SK-MEL-5 (cell line): Measurements from ENCODE around the gene ETNK2. TPM values are rescaled to one million over a fixed set of nuclear protein-coding genes. Genes with fewer than 3 reads are reported as not detected.

Experiments
- DNase-seq: peaks from one replicate; pipeline ENCODE4 v3.0.0-alpha.2; 2016; ENCODE audit warnings: low read depth, low spot score
- in situ Hi-C: cut with HindIII; loops from 2 replicates; pipeline ENCODE4 v1.10.0; 2016; ENCODE audit warnings: low sequenced_read_pairs, high pct_unique_total_duplicates, low pct_unique_long_range_greater_than_20kb
- polyA plus RNA-seq, 2 experiments: library from polyadenylated mRNA; depleted of rRNA; stranded (reverse); fragments of >200 nt; gene quantifications; 2 replicates each; pipeline ENCODE4 v1.2.3, GENCODE V29; 2015
- total RNA-seq: library from RNA; depleted of rRNA; stranded (reverse); fragments of >200 nt; shearing (Covaris generic); gene quantifications from 2 replicates; pipeline ENCODE4 v1.2.3, GENCODE V29; 2014; rRNA removed

The ETNK2 gene, protein sequence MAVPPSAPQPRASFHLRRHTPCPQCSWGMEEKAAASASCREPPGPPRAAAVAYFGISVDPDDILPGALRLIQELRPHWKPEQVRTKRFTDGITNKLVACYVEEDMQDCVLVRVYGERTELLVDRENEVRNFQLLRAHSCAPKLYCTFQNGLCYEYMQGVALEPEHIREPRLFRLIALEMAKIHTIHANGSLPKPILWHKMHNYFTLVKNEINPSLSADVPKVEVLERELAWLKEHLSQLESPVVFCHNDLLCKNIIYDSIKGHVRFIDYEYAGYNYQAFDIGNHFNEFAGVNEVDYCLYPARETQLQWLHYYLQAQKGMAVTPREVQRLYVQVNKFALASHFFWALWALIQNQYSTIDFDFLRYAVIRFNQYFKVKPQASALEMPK
- total RNA-seq: 21.3 and 22.7 TPM in 2 replicates
- 16.4 and 17.6 TPM in 2 replicates for polyA plus RNA-seq (2015; cell fraction: cytosol; rRNA removed)
- polyA plus RNA-seq (2015; cell fraction: nucleus; rRNA removed): 5.3 and 7.9 TPM in 2 replicates

DNA sequence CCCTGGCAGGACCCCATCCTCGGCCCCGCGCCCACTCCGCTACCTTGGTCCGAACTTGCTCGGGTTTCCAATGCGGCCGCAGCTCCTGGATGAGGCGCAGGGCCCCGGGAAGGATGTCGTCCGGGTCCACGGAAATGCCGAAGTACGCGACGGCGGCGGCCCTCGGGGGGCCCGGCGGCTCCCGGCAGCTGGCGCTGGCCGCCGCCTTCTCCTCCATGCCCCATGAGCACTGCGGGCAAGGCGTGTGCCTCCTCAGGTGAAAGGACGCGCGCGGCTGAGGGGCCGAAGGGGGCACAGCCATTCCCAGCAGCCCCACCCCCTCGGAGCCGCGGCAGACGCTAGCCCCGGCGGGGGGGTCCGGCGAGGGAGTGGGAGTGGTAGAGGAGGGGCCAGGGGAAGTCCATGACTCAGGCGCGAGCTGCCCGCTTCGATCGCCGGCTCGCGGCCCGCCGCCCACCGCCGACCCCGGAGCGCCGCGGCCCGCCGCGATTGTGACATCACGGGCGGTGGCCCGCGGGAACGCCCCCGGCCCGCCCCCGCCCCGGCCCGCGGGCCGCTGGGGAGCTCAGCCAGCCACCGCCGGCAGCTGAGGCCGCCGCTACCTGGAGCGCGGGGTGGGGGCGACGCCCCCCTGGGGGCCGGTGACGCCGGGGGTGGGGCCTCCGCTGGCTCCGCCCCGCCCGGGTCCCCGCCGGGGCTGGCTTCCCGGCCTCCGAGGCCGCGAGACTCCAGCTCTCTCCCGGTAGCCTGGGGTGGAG, at the start of gene ETNK2:
TSS of gene ETNK2 (minus strand) at position 493 of the 758 bp plus-strand sequence. CDS start at position 301, 192 bp downstream.
- in situ Hi-C loops: no loop called here
- peak; percentile 57 for DNase-seq

DNA sequence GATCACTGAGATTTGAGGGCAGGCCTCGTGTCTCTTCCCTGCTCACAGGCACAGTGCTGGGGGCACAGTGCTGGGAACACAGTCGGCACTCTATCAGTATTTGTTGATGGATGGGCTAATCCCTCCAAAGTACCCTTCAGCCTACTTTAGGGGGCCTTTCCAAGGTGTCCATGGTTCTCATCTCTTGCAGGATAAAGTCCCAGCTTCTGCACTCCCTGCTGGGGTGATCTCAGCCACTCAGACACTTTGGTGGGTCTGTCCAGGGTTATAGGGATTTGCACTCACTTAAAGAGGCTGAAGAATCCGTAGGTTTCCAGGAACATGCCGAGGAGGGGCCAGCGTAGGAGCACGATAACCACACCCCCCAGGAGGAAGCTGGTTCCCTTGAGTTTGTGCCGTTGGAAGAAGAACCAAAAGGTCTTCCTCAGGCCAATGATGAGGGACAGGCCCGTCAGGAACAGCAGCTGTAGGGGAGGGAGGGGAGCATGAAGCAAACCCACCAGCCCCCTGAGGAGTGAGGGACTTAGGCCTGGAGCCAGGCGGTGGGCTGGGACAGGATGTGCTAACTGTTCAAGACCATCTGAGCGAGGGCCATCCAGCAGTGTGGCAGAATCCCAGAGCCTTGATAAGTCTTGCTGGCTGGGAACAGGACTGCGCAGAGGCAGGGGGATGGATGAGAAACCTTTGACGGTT, 49.6 kb upstream of the ETNK2 start:
- no peak for DNase-seq
- in situ Hi-C loops: no loop called here

DNA sequence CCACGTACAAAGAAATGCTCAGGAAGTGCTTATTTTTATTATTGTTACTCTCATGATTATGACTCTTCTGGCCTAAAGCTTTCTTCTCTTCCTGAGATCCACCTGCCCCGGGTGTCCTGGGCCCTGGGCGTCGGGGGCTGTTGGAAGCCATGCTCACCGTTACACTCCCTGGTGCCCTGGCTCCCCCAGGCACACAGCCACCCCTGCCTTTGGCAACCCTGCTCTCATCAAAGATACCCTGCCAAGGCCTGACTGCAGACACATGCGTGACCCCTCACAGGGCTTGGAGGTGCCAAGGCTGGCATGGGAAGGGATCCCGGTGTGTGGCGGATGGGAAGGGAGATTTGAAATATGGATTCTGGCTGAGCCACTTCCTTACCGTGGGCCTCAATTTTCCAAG, 47.7 kb upstream of the ETNK2 start:
- in situ Hi-C loops: no loop called here
- DNase-seq: no peak

DNA sequence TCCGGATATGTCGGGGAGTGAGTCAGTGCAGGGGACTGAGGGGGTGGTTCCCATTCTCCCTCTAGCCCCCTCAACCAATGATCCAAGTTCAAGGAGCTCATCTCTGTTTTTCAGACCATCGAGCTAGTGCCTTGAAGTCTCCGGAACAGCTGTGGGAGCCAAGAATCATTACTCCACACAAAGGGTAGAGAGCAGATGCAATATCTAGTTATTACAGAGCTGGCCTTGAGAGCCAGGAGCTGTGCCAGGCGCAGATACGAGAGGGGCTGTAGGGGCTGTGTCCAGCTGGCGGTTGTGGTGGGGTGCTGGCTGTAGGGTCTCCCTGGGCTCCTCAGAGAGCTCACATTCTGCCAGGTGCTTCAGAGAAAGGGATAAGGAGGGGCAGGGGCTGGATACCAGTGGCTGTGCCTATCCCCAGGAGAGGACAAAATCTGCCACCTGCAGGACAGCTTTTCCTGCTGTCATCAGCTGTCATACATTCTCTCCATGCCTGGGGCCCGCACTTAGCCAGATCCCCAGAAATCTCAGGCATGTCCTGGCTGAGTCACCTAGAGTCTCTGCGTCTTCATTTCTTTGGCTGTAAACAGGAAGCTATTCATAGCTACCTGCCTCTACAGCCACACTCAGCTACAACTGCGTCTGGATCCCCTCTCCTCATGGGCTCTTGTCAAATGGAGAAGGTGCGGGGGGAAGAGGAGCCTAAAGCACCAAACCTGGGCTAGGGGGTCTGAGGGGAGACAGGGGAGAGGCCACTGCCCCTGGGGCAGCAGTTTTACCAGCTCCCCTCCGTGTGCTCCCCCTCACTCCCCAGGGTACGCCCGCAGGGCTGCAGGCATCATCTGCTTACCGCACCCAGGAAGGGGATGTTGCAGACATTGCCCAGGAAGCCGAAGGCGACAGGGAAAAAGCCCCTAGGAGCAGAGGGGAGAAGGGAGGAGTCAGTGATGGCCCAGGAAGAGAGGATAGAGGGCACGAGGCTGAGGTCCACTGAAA, 46.8 kb upstream of the ETNK2 start:
- DNase-seq: no peak
- in situ Hi-C loops: no loop called here

DNA sequence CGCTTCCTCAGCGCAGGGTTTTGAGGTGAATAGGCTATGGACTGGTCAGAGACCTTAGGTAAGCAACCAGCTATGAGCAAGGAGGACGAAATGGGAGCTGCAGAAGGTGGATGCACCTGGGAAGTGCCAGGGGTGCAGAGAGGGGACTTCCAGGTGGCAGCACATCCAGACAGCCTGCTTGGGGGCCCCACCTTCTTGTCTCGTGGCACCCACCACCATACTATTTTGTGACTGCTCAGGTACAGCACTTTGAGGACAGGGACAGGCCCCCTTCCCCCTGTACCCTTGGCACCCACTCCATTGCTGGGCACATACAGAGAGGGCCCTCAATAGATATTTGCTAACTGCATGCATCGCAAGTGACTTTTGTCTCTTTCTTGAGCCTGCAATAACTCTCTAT, 45.2 kb upstream of the ETNK2 start:
- in situ Hi-C loops: no loop called here
- no peak for DNase-seq

DNA sequence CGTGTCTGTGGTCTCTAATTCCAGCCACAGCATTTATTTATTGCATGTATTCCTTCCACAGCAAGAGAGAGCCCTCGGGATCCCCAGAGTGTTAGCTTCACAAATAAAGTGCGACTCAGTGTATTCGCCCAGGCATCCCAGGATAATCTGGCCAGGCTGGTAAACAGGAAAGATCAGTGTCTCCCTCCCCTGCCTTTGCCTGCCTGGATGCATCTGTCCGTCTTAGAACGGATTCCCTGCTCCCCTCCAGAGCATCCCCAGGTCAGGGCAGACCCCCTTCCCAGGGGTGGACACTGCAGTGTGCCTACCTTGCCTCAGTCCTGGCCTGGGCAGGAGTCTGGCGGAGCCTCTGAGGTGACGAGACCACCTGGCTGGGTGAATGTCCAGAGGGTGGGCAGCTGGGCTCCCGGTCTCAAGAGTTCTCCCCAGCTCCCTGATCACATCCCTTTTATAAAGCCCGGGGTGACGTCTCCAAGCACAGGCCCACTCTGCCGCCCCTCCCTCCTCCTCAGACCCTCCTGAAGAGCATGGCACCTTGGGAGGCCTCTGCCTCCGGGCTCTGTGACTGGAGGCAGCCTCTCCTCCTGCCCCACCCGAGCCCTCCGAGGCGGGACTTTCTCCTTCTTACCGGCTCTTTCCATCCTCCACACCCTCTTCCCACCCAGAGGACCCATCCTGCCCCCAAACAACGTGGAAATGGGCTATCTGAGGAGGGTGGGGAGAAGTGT, 44.4 kb upstream of the ETNK2 start, which contains the start of gene KISS1:
TSS of gene KISS1 (minus strand) at position 424 of the 728 bp plus-strand sequence. CDS start 3,615 bp downstream, outside the sequence.
- in situ Hi-C loops: no loop called here
- DNase-seq: no peak

DNA sequence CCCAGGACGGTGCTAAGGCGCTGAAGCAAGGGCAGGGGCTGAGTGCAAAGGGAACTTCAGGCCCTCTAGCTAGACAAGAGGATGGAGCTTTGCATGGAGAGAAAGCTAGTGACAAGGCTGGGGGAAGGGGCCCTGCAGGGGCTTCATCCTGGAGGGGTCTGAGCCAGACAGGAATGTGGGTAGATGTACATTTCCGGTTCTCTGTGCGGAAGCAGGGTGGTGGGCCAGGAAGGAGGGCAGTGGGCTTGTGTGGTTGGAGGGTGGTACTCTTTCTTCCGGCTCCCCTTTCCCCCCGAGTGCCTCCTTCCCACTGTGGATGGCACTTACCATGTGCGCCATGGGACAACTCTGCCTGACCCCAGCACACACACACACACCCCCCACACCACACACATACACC, 42.9 kb upstream of the ETNK2 start:
- in situ Hi-C loops: no loop called here
- DNase-seq: no peak

DNA sequence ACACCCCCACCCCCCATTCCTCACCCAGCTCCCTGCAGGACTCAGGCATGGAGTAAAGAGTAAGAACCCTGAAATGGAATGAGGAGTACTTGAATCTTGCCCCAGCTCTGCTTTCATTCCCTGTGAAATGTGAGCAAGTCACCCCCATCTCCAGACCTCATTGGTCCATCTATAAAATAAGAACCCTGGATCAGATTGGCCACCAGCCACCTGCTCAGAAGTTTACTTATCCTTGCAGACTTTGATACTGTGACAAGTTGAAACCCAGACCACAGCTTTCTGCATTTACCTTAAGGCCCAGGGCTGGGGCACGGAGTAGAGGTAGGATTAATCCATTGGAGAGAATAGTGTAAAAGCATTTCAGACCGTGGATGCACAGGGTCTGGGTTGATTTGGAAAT, 42.2 kb upstream of the ETNK2 start:
- in situ Hi-C loops: no loop called here
- DNase-seq: no peak

DNA sequence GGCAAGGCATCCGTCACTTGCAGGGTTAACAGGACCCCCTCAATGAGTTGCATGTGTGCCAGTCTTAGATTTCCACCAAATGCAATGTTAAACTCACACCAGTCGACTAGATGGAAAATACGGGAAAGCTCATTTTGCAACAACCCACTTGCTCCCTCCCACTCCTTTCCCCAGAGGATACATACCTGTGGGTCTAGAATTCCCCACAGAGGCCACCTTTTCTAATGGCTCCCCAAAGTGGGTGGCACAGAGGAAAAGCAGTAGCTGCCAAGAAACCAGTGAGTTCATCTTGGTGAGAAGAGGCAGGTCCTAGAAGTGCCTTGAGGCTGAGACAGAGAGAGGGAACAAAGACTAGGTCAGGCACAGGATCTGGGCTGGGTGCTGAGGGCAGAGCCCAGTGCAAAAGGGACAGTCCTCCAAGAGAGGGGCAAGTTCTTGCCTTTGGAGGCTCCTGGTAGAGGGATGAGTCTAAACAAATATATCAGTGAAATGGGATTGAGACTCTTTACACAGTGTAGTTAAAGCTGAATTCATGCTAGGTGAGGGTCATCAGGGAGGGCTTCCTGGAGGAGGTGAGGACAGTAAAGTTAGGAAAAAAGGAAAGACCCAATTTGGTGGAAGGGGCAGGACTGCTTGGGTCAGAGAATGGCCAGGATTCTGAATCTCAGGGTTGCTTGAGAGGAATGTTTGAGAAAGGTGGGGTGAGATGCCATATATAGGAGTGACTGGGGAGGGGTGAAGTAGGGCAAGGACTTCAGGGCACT, 40.9 kb upstream of the ETNK2 start:
- DNase-seq: no peak
- in situ Hi-C loops: no loop called here

DNA sequence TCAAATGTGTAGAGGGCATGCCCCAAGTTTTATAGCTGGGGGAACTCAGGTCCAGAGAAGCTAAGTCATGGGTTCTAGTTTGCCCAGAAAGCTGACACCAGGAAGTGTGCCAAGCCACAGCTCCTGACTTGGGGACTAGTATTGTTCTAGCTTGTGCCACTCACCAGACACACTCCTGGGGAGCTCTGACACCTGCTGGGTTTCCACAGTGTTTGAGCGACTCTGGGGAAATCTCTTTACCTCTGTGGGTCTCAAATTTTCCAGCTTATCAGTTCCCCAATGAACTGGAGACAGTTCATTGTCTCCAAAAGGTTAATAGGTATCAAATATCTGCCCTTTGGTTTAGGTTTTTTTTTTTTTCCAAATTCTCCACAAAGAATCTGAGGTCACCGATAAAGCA, 40.2 kb upstream of the ETNK2 start:
- in situ Hi-C loops: no loop called here
- DNase-seq: no peak

DNA sequence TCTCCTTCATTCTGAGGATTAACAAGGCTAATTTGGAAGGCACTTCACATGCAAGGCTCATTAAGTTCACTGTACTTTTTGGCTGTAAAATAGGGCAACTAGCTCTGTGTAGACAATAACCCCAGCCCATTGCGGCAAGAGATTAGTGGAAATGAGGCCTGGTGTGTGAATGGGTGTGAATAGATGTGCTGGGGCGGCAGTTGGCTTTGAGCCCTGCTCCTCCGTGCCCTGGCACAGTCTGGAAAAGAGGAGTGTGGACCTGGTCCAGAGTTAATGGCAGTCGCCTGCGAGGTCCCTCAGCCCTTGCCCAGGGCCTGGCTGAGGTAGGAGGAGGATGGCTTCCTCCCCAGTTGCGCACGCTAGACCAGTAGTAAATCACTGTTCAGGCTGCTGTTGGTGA, 39.6 kb upstream of the ETNK2 start:
- in situ Hi-C loops: no loop called here
- DNase-seq: no peak

DNA sequence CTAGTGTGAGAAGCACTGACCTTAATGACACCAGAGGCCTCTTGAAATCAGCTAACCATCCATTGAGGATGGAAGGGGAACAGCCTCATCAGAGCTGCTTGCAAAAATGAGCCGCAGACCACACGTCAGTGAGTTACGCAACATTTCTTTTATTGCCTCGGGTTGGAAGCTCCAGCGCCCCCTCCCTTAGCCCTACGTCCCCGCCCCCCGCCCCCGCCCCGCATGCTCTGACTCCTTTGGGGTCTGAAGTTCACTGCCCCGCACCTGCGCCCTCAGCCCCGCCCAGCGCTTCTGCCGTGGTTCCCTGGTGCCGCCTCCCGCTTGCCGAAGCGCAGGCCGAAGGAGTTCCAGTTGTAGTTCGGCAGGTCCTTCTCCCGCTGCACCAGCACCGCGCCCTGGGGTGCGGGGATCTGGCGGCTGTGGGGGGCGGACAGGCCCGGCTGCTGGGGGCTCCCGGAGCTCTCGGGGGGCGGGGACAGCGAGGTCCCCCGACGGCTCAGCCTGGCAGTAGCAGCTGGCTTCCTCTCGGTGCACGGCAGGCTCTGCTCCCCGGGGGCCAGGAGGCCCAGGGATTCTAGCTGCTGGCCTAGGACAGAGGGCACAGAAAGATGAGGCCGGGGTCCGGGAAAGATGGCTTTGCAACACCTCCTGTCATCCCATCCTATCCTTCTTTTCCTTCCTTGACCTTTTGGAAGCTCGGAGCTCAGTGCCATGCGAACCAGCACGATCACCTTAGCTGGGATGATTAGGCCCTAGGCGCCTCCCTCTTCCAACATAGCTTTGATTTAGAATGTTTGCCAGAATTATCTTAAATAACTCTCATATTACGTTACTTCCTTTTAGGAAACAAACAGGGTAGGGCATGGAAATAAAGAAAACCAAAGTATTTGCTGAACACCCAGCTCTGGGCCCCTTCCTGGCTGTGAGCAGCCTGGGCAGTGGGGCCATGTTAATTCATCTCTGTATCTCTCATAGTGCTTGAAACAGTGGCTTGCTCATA, 38.7 kb upstream of the ETNK2 start:
- DNase-seq: no peak
- in situ Hi-C loops: no loop called here

DNA sequence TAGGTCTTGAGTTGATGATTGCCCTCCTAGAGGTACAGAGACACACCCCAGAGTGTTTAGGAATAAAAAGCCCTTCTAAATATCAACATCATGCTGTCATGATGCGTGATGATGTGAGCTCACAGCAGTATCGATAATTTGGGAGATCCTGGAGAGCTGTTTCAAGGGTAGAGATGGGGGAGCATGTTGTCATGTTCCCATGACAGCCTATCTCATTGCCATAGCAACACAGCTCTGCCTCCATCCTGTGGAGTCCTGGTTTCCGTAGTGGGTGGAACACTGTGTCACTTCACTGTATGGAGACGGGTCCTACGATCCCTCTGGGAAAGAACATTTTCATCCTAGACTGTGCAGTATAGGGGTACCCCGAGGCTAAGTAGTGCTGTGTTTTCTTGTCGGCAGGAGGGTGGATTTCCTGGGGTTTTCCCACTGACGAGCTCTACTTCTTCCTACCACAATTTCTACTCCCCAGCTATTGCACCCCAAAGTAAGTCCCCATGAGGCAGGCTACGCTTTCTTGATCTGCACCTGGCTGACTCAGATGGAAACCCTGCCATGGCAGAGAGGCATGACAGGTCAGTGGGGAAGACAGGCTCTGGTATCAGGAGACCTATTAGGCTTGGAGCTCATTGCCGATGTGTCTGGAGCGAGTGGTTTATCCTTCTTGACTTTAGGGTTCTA, 37.3 kb upstream of the ETNK2 start:
- DNase-seq: no peak
- in situ Hi-C loops: no loop called here

DNA sequence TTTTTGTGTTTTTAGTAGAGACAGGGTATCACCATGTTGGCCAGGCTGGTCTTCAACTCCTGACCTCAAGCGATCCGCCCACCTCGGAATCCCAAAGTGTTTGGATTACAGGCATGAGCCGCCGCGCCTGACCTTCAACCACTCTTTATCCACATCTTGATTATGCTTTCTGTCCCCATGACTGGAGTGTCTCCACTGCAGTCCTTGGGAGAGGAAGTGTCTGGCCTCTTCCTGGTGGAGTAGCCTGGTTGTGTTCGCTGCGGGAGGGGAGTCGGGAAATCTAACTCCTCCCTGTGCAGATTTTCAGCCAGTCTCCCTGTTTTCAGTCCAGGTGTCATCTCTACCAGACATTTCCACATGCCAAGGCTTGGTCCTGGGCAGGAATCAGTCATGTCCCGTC, 34.8 kb upstream of the ETNK2 start:
- in situ Hi-C loops: no loop called here
- no peak for DNase-seq
